Esophagus squamous epithelium (tissue), 5 donors: Measurements from ENCODE around the gene TMEM101. TPM values are rescaled to one million over a fixed set of nuclear protein-coding genes. Genes with fewer than 3 reads are reported as not detected.
"Not testable (repeated sequence)": the region's sequence is repeated elsewhere in the genome, so short reads cannot be mapped to it uniquely, and the experiment has no call there.

Experiments used
- DNase-seq: peaks from one replicate; lab custom pipeline; 2025; lab: John Stamatoyannopoulos, UW
- H3K27ac ChIP-seq, 4 donors: fragments of 200-600 bp; sonication (generic); one replicate each; pipeline ENCODE4 v1.5.1; 2016 to 2019; ENCODE audit warnings: mild to moderate bottlenecking in 1 of 4
- H3K27me3 ChIP-seq, 4 donors: fragments of 200-600 bp; sonication (generic); 1 replicate in 3 of 4; 2 replicates in 1 of 4; pipeline versions ENCODE4 v1.5.1 to v1.6.0; 2017 to 2021; ENCODE audit warnings: antibody characterized with exemption in 1 of 4
- H3K36me3 ChIP-seq, 3 donors: fragments of 200-600 bp; sonication (generic); one replicate each; pipeline ENCODE4 v1.5.1; 2016 to 2019
- H3K4me1 ChIP-seq, 3 donors: fragments of 200-600 bp; sonication (generic); one replicate each; pipeline ENCODE4 v1.5.1; 2017 to 2019
- H3K4me3 ChIP-seq, 4 donors: fragments of 200-600 bp; sonication (generic); 1 replicate in 3 of 4; 2 replicates in 1 of 4; pipeline ENCODE4 v1.5.1; 2016 to 2019; ENCODE audit warnings: mild to moderate bottlenecking in 2 of 4, moderate library complexity in 1 of 4
- H3K9me3 ChIP-seq, 3 donors: fragments of 200-600 bp; sonication (generic); one replicate each; pipeline ENCODE4 v1.5.1; 2016 to 2019
- CTCF ChIP-seq, 6 experiments: fragments of 450-650 bp in 4 of 6; fragments of 200-600 bp in 2 of 6; sonication (generic) in 2 of 6; IDR thresholded peaks; one replicate each; pipeline ENCODE4 v1.5.1; 2016 to 2019; ENCODE audit warnings: antibody characterized with exemption in 6 of 6, mild to moderate bottlenecking in 4 of 6, moderate library complexity in 4 of 6
- POLR2A ChIP-seq, 4 donors: fragments of 450-650 bp; IDR thresholded peaks; one replicate each; pipeline ENCODE4 v1.6.1; 2017; ENCODE audit warnings: antibody characterized with exemption in 4 of 4, mild to moderate bottlenecking in 4 of 4, moderate library complexity in 3 of 4
- WGBS, 2 donors: methylation state at CpG; one replicate each; pipeline ENCODE4 v1.1.5; 2018; 5-methylcytosine and 5-hydroxymethylcytosine counted together
- intact Hi-C: fragments of 100-400 bp; cut with DNase I; formaldehyde crosslinking; loops from one replicate; pipeline ENCODE4 v1.15.0; 2022
- small RNA-seq, 4 donors: library from RNA; depleted of rRNA; stranded (forward); fragments of <200 nt; gene quantifications; one replicate each; pipeline ENCODE3, GENCODE V24; 2016
- total RNA-seq, 4 donors: library from RNA; depleted of rRNA; stranded (reverse); fragments of >200 nt; gene quantifications; one replicate each; pipeline ENCODE4 v1.1.0, GENCODE V29; 2016
- donor health status: DM: yes; HTN: yes; CAD: no.

The TMEM101 gene
- total RNA-seq, 4 donors from 2014 or later = 20.6 to 40.8 (median 34.1) TPM

DNA sequence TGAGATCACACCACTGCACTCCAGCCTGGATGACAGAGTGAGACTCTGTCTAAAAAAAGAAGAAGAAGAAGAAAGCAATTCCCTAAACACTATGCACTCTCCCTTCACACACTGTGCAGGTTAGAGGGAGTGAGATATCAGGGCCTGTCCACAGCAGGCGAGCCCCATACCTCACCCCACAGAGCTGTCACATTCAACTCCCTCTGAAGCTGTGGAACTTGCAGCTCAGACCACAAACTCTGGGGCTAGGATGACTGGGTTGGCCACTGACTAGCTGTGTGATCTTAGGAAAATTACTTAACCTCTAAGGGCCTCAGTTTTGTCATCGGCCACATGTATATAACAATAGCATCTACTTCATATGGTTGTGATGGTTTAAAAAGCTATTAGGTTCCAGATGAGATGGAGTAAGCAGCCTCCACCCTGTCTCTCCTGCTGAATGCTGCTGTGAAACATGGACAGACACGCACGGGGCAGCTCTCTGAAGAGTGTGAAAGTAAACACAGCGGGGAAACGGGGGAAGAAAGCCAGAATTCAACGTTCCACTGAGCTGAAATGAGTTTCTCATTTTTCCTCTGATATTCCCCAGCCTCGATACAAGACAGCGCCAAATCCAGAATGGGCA is 47.4 kb downstream of the TMEM101 start:
- no peak overlapping the region for H3K27ac ChIP-seq
- DNase-seq = no peak
- 22 to 27% methylated on average over 9 of the region's 9 CpGs for WGBS, 2 donors
- intact Hi-C loops = no loop called here
- H3K4me3 ChIP-seq = peak overlapping the region in 1 of 4 donors; percentile 23
- TF ChIP-seq CTCF (IDR thresholded peaks at IDR 0.05) (no peak), POLR2A (IDR thresholded peaks at IDR 0.05) (no peak)
- no peaks in the 10 kb centered on the region for H3K9me3 ChIP-seq
- H3K27me3 ChIP-seq = peaks cover 0 to 7% (median 0%) of the 10 kb centered on the region in 4 donors
- H3K4me1 ChIP-seq = peaks cover 0 to 10% (median 0%) of the 10 kb centered on the region in 3 donors
- no peaks in the 10 kb centered on the region for H3K36me3 ChIP-seq

- H3K36me3 ChIP-seq = no peaks in the 10 kb centered on the region
- no peaks in the 10 kb centered on the region for H3K9me3 ChIP-seq
- H3K4me3 ChIP-seq = no peak overlapping the region
- H3K27me3 ChIP-seq = peaks cover 0 to 18% (median 0%) of the 10 kb centered on the region in 4 donors
- no peak for DNase-seq
- no peak overlapping the region for H3K27ac ChIP-seq
- peaks cover 0 to 10% (median 0%) of the 10 kb centered on the region in 3 donors for H3K4me1 ChIP-seq
- intact Hi-C loops = no loop called here
- WGBS, 2 donors = 43 to 57% methylated on average over 3 of the region's 3 CpGs
- TF ChIP-seq CTCF (IDR thresholded peaks at IDR 0.05) = no peak
Measured at GRCh38 chr17:43966276-43966675, 48.5 kb downstream of the TMEM101 start.

GRCh38 chr17:43962479-43962878 is 52.3 kb downstream of the TMEM101 start:
- TF ChIP-seq CTCF (IDR thresholded peaks at IDR 0.05) = no peak
- no peak for TF ChIP-seq POLR2A (IDR thresholded peaks at IDR 0.05)
- intact Hi-C loops = no loop called here
- H3K27me3 ChIP-seq = peaks cover 0 to 34% (median 0%) of the 10 kb centered on the region in 4 donors
- no peaks in the 10 kb centered on the region for H3K36me3 ChIP-seq
- no peak overlapping the region for H3K4me3 ChIP-seq
- 48 to 59% methylated on average over 7 of the region's 7 CpGs for WGBS, 2 donors
- DNase-seq = no peak
- H3K27ac ChIP-seq = no peak overlapping the region
- H3K9me3 ChIP-seq = no peaks in the 10 kb centered on the region
- peaks cover 0 to 4% (median 0%) of the 10 kb centered on the region in 3 donors for H3K4me1 ChIP-seq

DNA sequence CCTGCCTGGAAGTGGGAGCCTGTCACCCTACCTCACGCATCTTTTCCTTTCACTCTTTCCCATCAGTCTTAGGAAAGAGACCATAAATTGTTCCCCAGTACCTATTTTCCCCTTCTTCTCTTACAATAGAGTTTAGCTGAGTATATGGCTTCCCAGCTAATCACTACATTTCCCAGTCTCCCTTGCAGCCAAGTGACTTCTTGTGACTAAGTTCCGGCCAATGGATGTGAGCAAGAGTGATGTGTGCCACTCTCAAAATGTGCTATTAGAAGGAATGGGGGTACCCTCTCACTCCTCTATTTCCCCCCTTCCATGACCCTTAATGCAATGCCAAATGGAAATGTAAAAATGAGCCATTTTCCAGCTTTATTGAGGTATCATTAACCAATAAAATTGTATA is 52.8 kb downstream of the TMEM101 start:
- H3K9me3 ChIP-seq = no peaks in the 10 kb centered on the region
- no peaks in the 10 kb centered on the region for H3K4me1 ChIP-seq
- no peak for DNase-seq
- 79 to 90% methylated on average over 2 of the region's 2 CpGs for WGBS, 2 donors
- no peak overlapping the region for H3K4me3 ChIP-seq
- no peaks in the 10 kb centered on the region for H3K36me3 ChIP-seq
- peaks cover 0 to 34% (median 0%) of the 10 kb centered on the region in 4 donors for H3K27me3 ChIP-seq
- H3K27ac ChIP-seq = no peak overlapping the region
- TF ChIP-seq CTCF (IDR thresholded peaks at IDR 0.05) (no peak), POLR2A (IDR thresholded peaks at IDR 0.05) (no peak)
- intact Hi-C loops = no loop called here

- 85 to 88% methylated on average over 6 of the region's 6 CpGs for WGBS, 2 donors
- H3K4me1 ChIP-seq, H3K27ac ChIP-seq, DNase-seq, H3K9me3 ChIP-seq, intact Hi-C loops, H3K36me3 ChIP-seq, H3K4me3 ChIP-seq: not testable (repeated sequence)
- peaks cover 0 to 39% (median 0%) of the 10 kb centered on the region in 4 donors for H3K27me3 ChIP-seq
Measured at GRCh38 chr17:43961292-43961691, 53.5 kb downstream of the TMEM101 start.

Small RNA genes lying within 50 kb of the gene (small RNA-seq; reads per million reads assigned to genes)
- 0 reads per million in 4 donors for gene RF00012

Other genes starting within 250 kb of the TMEM101 start
- gene DUSP3, start 236.0 kb downstream of the TMEM101 start, total RNA-seq = 10 to 100 TPM; 33.7 to 58.4 (median 36.8) TPM
- gene CFAP97D1, start 234.5 kb downstream of the TMEM101 start, total RNA-seq = under 1 TPM in 1 of 4 donors, not detected in 3; 0.13 TPM
- gene MPP3, start 181.8 kb downstream of the TMEM101 start, total RNA-seq = 10 to 100 TPM in 1 of 4 donors, 1 to 10 TPM in 3; 5.9 to 15.8 (median 9.0) TPM
- 1 to 10 TPM in 2 of 4 donors, under 1 TPM in 2; 0.30 to 2.3 (median 0.94) TPM for gene CD300LG, start 167.8 kb downstream of the TMEM101 start, total RNA-seq
- 1 to 10 TPM in 1 of 4 donors, under 1 TPM in 3; 0.18 to 3.6 (median 0.54) TPM for gene MPP2, start 107.4 kb downstream of the TMEM101 start, total RNA-seq
- not detected for gene PPY, start 72.5 kb downstream of the TMEM101 start, total RNA-seq
- gene PYY, start 61.0 kb downstream of the TMEM101 start, total RNA-seq = not detected
- gene NAGS, start 10.3 kb downstream of the TMEM101 start, total RNA-seq = 1 to 10 TPM in 3 of 4 donors, under 1 TPM in 1; 0.64 to 2.7 (median 2.1) TPM
- 10 to 100 TPM; 27.3 to 44.3 (median 36.9) TPM for gene LSM12, start 51.7 kb upstream of the TMEM101 start, total RNA-seq
- 10 to 100 TPM; 10.3 to 23.3 (median 17.2) TPM for gene G6PC3, start 55.8 kb upstream of the TMEM101 start, total RNA-seq
- gene HDAC5, start 108.7 kb upstream of the TMEM101 start, total RNA-seq = 100 to 1,000 TPM in 1 of 4 donors, 10 to 100 TPM in 3; 31.1 to 135 (median 68.0) TPM
- gene HROB, start 127.0 kb upstream of the TMEM101 start, total RNA-seq = 1 to 10 TPM; 1.9 to 4.7 (median 4.0) TPM
- under 1 TPM in 1 of 4 donors, not detected in 3; 0.11 TPM for gene ASB16, start 155.7 kb upstream of the TMEM101 start, total RNA-seq
- 10 to 100 TPM; 14.6 to 25.5 (median 21.6) TPM for gene TMUB2, start 172.0 kb upstream of the TMEM101 start, total RNA-seq
- 10 to 100 TPM; 37.7 to 47.3 (median 44.0) TPM for gene ATXN7L3, start 184.9 kb upstream of the TMEM101 start, total RNA-seq
- 10 to 100 TPM; 38.9 to 57.4 (median 51.0) TPM for gene UBTF, start 204.7 kb upstream of the TMEM101 start, total RNA-seq